ENCODE data around the gene PDZD2.

- TF ChIP-seq POLR2AphosphoS5 (IDR thresholded peaks at IDR 0.05) (no peak), CTCF (IDR thresholded peaks at IDR 0.05) (peak in 5 of 7 experiments; percentile 38 to 74 (median 57)), POLR2A (IDR thresholded peaks at IDR 0.05) (no peak), EP300 (IDR thresholded peaks at IDR 0.05) (no peak)
Measured at GRCh38 chr5:31825518-31826068, 186.7 kb downstream of the PDZD2 start.

All from stomach (tissue), 4 donors.